Measurements from ENCODE around the gene TAL1.

GRCh38 chr1:47244339-47244862 is 12.4 kb upstream of the TAL1 start:
- TF ChIP-seq CTCF (IDR thresholded peaks at IDR 0.05) (no peak), POLR2A (IDR thresholded peaks at IDR 0.05) (no peak)
